Ammon's horn (tissue), 1 donor: ENCODE data around the gene KAT8.
"Not testable (repeated sequence)": the region's sequence is repeated elsewhere in the genome, so short reads cannot be mapped to it uniquely, and the experiment has no call there.

Source experiments
- DNase-seq: peaks from one replicate; pipeline ENCODE4 v3.0.0-alpha.2; 2016; ENCODE audit warnings: low spot score

The KAT8 gene

GRCh38 chr16:31131841-31132271, 14.4 kb downstream of the KAT8 start:
- DNase-seq, result no peak

GRCh38 chr16:31132303-31132979, 15.0 kb downstream of the KAT8 start:
- DNase-seq, result no peak

- no peak for DNase-seq
Measured at GRCh38 chr16:31133046-31133501, 15.6 kb downstream of the KAT8 start.

- no peak for DNase-seq
Measured at GRCh38 chr16:31134091-31134571, 16.7 kb downstream of the KAT8 start.

GRCh38 chr16:31134625-31135534, 17.4 kb downstream of the KAT8 start:
- no peak for DNase-seq

- no peak for DNase-seq
Measured at GRCh38 chr16:31135535-31136286, 18.2 kb downstream of the KAT8 start, which contains the start of gene PRSS8. Gene PRSS8 (minus strand): TSS chr16:31135727. CDS start chr16:31135498, 229 bp downstream.

GRCh38 chr16:31136287-31136662, 18.8 kb downstream of the KAT8 start:
- no peak for DNase-seq

GRCh38 chr16:31136822-31137499, 19.5 kb downstream of the KAT8 start:
- not testable (repeated sequence) for DNase-seq

- DNase-seq, result no peak
Measured at GRCh38 chr16:31138621-31139578, 21.4 kb downstream of the KAT8 start.

- not testable (repeated sequence) for DNase-seq
Measured at GRCh38 chr16:31141071-31141469, 23.6 kb downstream of the KAT8 start.

- no peak for DNase-seq
Measured at GRCh38 chr16:31141489-31142108, 24.1 kb downstream of the KAT8 start.

GRCh38 chr16:31142109-31143010, 24.9 kb downstream of the KAT8 start:
- DNase-seq, result peak; percentile 98

- no peak for DNase-seq
Measured at GRCh38 chr16:31143011-31143693, 25.7 kb downstream of the KAT8 start.

- no peak for DNase-seq
Measured at GRCh38 chr16:31143694-31144148, 26.3 kb downstream of the KAT8 start.

- DNase-seq, result not testable (repeated sequence)
Measured at GRCh38 chr16:31144418-31144817, 27.0 kb downstream of the KAT8 start.

- DNase-seq, result no peak
Measured at GRCh38 chr16:31145398-31145990, 28.0 kb downstream of the KAT8 start.

GRCh38 chr16:31147574-31147973, 30.1 kb downstream of the KAT8 start:
- no peak for DNase-seq

GRCh38 chr16:31148281-31148728, 30.8 kb downstream of the KAT8 start:
- no peak for DNase-seq
